ENCODE measurements around the gene INPP4B. TPM values are rescaled to one million over a fixed set of nuclear protein-coding genes. Genes with fewer than 3 reads are reported as not detected.

The INPP4B gene
- total RNA-seq, 2 donors from 2014 or later: 8.2 to 16.6 TPM

GRCh38 chr4:141977433-141977832, 868.7 kb downstream of the INPP4B start:
- H3K4me1 ChIP-seq: no peaks in the 10 kb centered on the region
- TF ChIP-seq POLR2A (IDR thresholded peaks at IDR 0.05) (no peak), CTCF (IDR thresholded peaks at IDR 0.05) (no peak)
- no peaks in the 10 kb centered on the region for H3K36me3 ChIP-seq (replicated peaks in 1 of 2; ENCODE audit: insufficient read depth in 1 of 2, low read depth in 2 of 2)
- ATAC-seq: no peak
- WGBS, 2 donors: 71 to 74% methylated on average over 3 of the region's 3 CpGs
- no peaks in the 10 kb centered on the region for H3K27me3 ChIP-seq
- H3K4me3 ChIP-seq: no peak overlapping the region
- no peak overlapping the region for H3K27ac ChIP-seq
- intact Hi-C loops (cut with DNase I): no loop called here
- no peak for DNase-seq
- H3K9me3 ChIP-seq: no peaks in the 10 kb centered on the region

Measured in body of pancreas (tissue), 4 donors.